Measurements from ENCODE around the gene TAGLN.

The TAGLN gene

DNA sequence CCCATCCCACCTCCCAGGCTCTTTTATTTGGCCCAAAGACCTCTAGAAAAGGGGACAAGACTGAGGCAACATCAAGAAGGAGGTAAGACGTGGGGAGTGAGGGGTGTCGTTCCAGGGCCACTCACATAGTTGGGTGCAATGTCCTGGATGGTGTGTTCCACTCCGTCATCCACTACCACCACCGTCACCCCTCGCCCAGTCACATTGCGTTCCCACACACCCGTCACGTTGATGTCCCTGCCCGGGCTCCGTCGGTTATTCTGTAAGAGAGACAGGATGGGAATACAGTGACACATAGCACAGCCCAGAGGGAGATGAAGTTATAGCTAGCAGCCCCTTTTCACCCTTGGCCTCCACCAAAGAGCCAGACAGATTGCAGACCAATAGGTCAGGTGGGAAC, 28.9 kb downstream of the TAGLN start:
- H3K9me3 ChIP-seq (ENCODE audit: control insufficient read depth, insufficient read depth, low read length): no peaks in the 10 kb centered on the region
- no peak overlapping the region for H3K4me3 ChIP-seq (ENCODE audit: low read depth, low read length)
- peaks cover 56% of the 10 kb centered on the region for H3K36me3 ChIP-seq (ENCODE audit: control insufficient read depth, insufficient read depth, low read length)
- H3K4me1 ChIP-seq (ENCODE audit: control insufficient read depth, insufficient read depth, low read length): peaks cover 3% of the 10 kb centered on the region
- no peak overlapping the region for H3K9ac ChIP-seq (ENCODE audit: low read depth, low read length)
- no peaks in the 10 kb centered on the region for H3K27me3 ChIP-seq (ENCODE audit: control insufficient read depth, insufficient read depth, low read length)
- no peak overlapping the region for H3K27ac ChIP-seq (ENCODE audit: low read depth, low read length)

- no peaks in the 10 kb centered on the region for H3K9me3 ChIP-seq (ENCODE audit: control insufficient read depth, insufficient read depth, low read length)
- H3K27me3 ChIP-seq (ENCODE audit: control insufficient read depth, insufficient read depth, low read length): no peaks in the 10 kb centered on the region
- peaks cover 11% of the 10 kb centered on the region for H3K4me1 ChIP-seq (ENCODE audit: control insufficient read depth, insufficient read depth, low read length)
- H3K9ac ChIP-seq (ENCODE audit: low read depth, low read length): no peak overlapping the region
- H3K27ac ChIP-seq (ENCODE audit: low read depth, low read length): no peak overlapping the region
- H3K4me3 ChIP-seq (ENCODE audit: low read depth, low read length): no peak overlapping the region
- H3K36me3 ChIP-seq (ENCODE audit: control insufficient read depth, insufficient read depth, low read length): peaks cover 46% of the 10 kb centered on the region
Observed at GRCh38 chr11:117229411-117229810, 30.2 kb downstream of the TAGLN start.

- H3K4me3 ChIP-seq (ENCODE audit: low read depth, low read length): no peak overlapping the region
- H3K36me3 ChIP-seq (ENCODE audit: control insufficient read depth, insufficient read depth, low read length): peaks cover 49% of the 10 kb centered on the region
- no peak overlapping the region for H3K9ac ChIP-seq (ENCODE audit: low read depth, low read length)
- H3K4me1 ChIP-seq (ENCODE audit: control insufficient read depth, insufficient read depth, low read length): peaks cover 11% of the 10 kb centered on the region
- H3K27me3 ChIP-seq (ENCODE audit: control insufficient read depth, insufficient read depth, low read length): no peaks in the 10 kb centered on the region
- no peak overlapping the region for H3K27ac ChIP-seq (ENCODE audit: low read depth, low read length)
- no peaks in the 10 kb centered on the region for H3K9me3 ChIP-seq (ENCODE audit: control insufficient read depth, insufficient read depth, low read length)
Observed at GRCh38 chr11:117229931-117230285, 30.7 kb downstream of the TAGLN start.

GRCh38 chr11:117230286-117230961, 31.3 kb downstream of the TAGLN start:
- Histone ChIP-seq H3K4me3 (ENCODE audit: low read depth, low read length) (no peak overlapping the region), H3K9me3 (ENCODE audit: control insufficient read depth, insufficient read depth, low read length) (no peaks in the 10 kb centered on the region), H3K9ac (ENCODE audit: low read depth, low read length) (no peak overlapping the region), H3K4me1 (ENCODE audit: control insufficient read depth, insufficient read depth, low read length) (peaks cover 11% of the 10 kb centered on the region), H3K36me3 (ENCODE audit: control insufficient read depth, insufficient read depth, low read length) (peaks cover 46% of the 10 kb centered on the region), H3K27me3 (ENCODE audit: control insufficient read depth, insufficient read depth, low read length) (no peaks in the 10 kb centered on the region), H3K27ac (ENCODE audit: low read depth, low read length) (no peak overlapping the region)

GRCh38 chr11:117230999-117231841, 32.0 kb downstream of the TAGLN start:
- no peaks in the 10 kb centered on the region for H3K9me3 ChIP-seq (ENCODE audit: control insufficient read depth, insufficient read depth, low read length)
- peak overlapping the region; percentile 57 for H3K27ac ChIP-seq (ENCODE audit: low read depth, low read length)
- H3K4me3 ChIP-seq (ENCODE audit: low read depth, low read length): peak overlapping the region; percentile 100
- peaks cover 11% of the 10 kb centered on the region for H3K4me1 ChIP-seq (ENCODE audit: control insufficient read depth, insufficient read depth, low read length)
- no peaks in the 10 kb centered on the region for H3K27me3 ChIP-seq (ENCODE audit: control insufficient read depth, insufficient read depth, low read length)
- peaks cover 40% of the 10 kb centered on the region for H3K36me3 ChIP-seq (ENCODE audit: control insufficient read depth, insufficient read depth, low read length)
- H3K9ac ChIP-seq (ENCODE audit: low read depth, low read length): peak overlapping the region; percentile 54

DNA sequence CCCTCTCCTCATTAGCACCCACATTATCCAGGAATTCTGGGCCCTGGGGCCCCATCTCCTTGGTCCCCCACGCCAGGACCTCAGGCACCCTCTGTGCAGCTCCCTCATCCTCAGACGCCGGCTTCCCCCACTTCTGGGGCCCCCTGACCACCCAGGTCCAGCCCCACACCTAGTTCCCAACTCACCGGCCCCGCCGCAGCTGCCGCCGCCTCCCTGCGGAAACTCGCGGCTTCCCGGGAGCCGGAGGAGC, 32.6 kb downstream of the TAGLN start, which contains the start of gene PCSK7:
Gene PCSK7 (minus strand): TSS at position 232 of the 250 bp plus-strand sequence. CDS start 2,229 bp downstream, outside the sequence.
- Histone ChIP-seq H3K4me1 (ENCODE audit: control insufficient read depth, insufficient read depth, low read length) (peaks cover 11% of the 10 kb centered on the region), H3K4me3 (ENCODE audit: low read depth, low read length) (peak within 1 kb of the TSS; percentile 100), H3K36me3 (ENCODE audit: control insufficient read depth, insufficient read depth, low read length) (peaks cover 40% of the 10 kb centered on the region), H3K27me3 (ENCODE audit: control insufficient read depth, insufficient read depth, low read length) (no peaks in the 10 kb centered on the region), H3K27ac (ENCODE audit: low read depth, low read length) (peak within 1 kb of the TSS; percentile 89), H3K9ac (ENCODE audit: low read depth, low read length) (peak within 1 kb of the TSS; percentile 85), H3K9me3 (ENCODE audit: control insufficient read depth, insufficient read depth, low read length) (no peaks in the 10 kb centered on the region)

DNA sequence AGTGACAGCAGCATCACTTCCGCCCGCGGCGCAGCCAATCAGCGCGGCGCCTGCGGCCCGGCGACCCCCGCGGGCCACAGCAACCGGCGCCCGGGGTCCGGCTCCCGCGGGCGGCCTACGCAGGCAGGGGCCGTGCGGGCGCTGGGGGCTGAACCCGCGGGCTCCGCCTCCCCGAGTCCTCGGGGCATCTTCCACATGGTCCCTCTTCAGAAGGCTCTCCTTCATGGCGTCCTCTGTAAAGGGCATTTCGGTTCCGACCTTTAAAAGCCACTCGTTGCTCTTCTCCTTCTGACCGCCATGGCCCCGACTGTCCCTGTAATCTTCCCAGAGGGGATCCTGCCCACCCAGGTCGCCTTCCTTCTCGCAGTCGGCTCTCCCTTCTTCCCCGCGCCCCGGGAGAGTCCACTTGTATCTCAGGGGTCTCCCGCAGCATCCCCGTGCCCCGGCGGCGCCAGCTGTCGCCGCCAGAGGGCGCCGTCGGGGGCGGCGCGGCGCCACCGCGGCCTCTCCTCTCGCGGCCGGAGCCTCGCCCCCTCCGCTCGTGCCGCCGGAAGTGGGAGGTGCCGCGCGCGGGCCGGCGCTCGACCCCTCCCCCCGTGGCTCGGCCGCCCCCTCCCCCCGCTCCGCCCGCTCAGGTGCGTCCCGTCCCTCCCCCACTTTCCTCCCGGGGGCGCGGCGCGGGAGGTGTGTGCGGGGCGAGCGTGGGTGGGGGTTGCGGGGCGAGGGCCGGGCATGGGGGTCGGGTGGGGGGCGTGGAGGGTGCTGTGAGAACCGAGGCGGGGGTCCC, 33.1 kb downstream of the TAGLN start, which contains the start of gene RNF214:
Gene RNF214 (plus strand): TSS at position 580 of the 787 bp plus-strand sequence. CDS start 1,602 bp downstream, outside the sequence.
- peak within 1 kb of the TSS; percentile 100 for H3K4me3 ChIP-seq (ENCODE audit: low read depth, low read length)
- H3K9me3 ChIP-seq (ENCODE audit: control insufficient read depth, insufficient read depth, low read length): no peaks in the 10 kb centered on the region
- peak within 1 kb of the TSS; percentile 85 for H3K9ac ChIP-seq (ENCODE audit: low read depth, low read length)
- peak within 1 kb of the TSS; percentile 89 for H3K27ac ChIP-seq (ENCODE audit: low read depth, low read length)
- no peaks in the 10 kb centered on the region for H3K27me3 ChIP-seq (ENCODE audit: control insufficient read depth, insufficient read depth, low read length)
- H3K36me3 ChIP-seq (ENCODE audit: control insufficient read depth, insufficient read depth, low read length): peaks cover 37% of the 10 kb centered on the region
- H3K4me1 ChIP-seq (ENCODE audit: control insufficient read depth, insufficient read depth, low read length): peaks cover 11% of the 10 kb centered on the region

GRCh38 chr11:117232911-117233409, 33.8 kb downstream of the TAGLN start:
- no peaks in the 10 kb centered on the region for H3K27me3 ChIP-seq (ENCODE audit: control insufficient read depth, insufficient read depth, low read length)
- H3K4me1 ChIP-seq (ENCODE audit: control insufficient read depth, insufficient read depth, low read length): peaks cover 11% of the 10 kb centered on the region
- H3K9ac ChIP-seq (ENCODE audit: low read depth, low read length): peak overlapping the region; percentile 83
- peaks cover 31% of the 10 kb centered on the region for H3K36me3 ChIP-seq (ENCODE audit: control insufficient read depth, insufficient read depth, low read length)
- H3K9me3 ChIP-seq (ENCODE audit: control insufficient read depth, insufficient read depth, low read length): no peaks in the 10 kb centered on the region
- H3K27ac ChIP-seq (ENCODE audit: low read depth, low read length): peak overlapping the region; percentile 23
- H3K4me3 ChIP-seq (ENCODE audit: low read depth, low read length): peak overlapping the region; percentile 85

DNA sequence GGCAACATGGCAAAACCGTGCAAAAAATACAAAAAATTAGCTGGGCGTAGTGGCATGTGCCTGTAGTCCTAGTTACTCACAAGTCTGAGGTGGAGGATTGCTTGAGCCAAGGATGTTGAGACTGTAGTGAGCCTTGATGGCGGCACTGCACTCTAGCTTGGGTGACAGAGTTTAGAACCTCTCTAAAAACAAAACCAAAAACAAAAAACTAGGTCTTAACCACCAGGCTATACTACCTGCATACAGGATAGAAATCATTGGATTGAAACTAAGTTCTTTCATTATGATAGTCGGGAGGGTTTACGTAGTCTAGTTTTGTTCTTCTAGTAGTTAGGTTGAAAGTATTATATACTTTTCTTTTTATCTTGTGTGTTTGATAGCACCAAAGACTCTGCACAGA, 39.1 kb downstream of the TAGLN start:
- H3K4me1 ChIP-seq (ENCODE audit: control insufficient read depth, insufficient read depth, low read length): peaks cover 7% of the 10 kb centered on the region
- H3K36me3 ChIP-seq (ENCODE audit: control insufficient read depth, insufficient read depth, low read length): peaks cover 46% of the 10 kb centered on the region
- H3K4me3 ChIP-seq (ENCODE audit: low read depth, low read length): no peak overlapping the region
- H3K27me3 ChIP-seq (ENCODE audit: control insufficient read depth, insufficient read depth, low read length): no peaks in the 10 kb centered on the region
- H3K27ac ChIP-seq (ENCODE audit: low read depth, low read length): no peak overlapping the region
- no peak overlapping the region for H3K9ac ChIP-seq (ENCODE audit: low read depth, low read length)
- H3K9me3 ChIP-seq (ENCODE audit: control insufficient read depth, insufficient read depth, low read length): no peaks in the 10 kb centered on the region

DNA sequence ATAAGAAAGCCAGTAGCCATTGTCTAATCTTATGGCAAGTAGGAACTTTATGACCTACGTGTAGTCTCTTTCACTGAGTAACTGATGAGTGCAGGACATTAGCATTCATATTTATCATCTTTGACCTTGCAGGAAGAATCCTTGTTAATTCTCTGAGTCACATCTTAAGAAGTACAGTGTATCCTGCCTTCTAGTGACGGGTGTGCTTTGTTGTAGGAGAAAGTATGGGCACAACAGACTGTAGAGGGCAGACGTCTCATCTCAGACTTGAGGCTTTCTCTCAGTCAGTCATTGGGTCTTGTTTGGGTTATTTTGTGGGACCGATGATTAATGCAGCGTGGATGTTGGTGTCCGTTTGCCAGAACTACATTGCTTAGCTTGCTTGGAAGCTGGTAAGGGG, 40.1 kb downstream of the TAGLN start:
- no peak overlapping the region for H3K4me3 ChIP-seq (ENCODE audit: low read depth, low read length)
- peaks cover 56% of the 10 kb centered on the region for H3K36me3 ChIP-seq (ENCODE audit: control insufficient read depth, insufficient read depth, low read length)
- H3K27me3 ChIP-seq (ENCODE audit: control insufficient read depth, insufficient read depth, low read length): no peaks in the 10 kb centered on the region
- no peaks in the 10 kb centered on the region for H3K9me3 ChIP-seq (ENCODE audit: control insufficient read depth, insufficient read depth, low read length)
- no peak overlapping the region for H3K9ac ChIP-seq (ENCODE audit: low read depth, low read length)
- no peaks in the 10 kb centered on the region for H3K4me1 ChIP-seq (ENCODE audit: control insufficient read depth, insufficient read depth, low read length)
- H3K27ac ChIP-seq (ENCODE audit: low read depth, low read length): no peak overlapping the region

Measured in HUES48 (cell line).